H1 (cell line): Measurements from ENCODE around the gene UBASH3B. TPM values are rescaled to one million over a fixed set of nuclear protein-coding genes. Genes with fewer than 3 reads are reported as not detected.

Experiments used
- CTCF ChIA-PET: fragments of 300-600 bp; sonication (Branson Sonifier 250); formaldehyde crosslinking; loops from one replicate; lab custom pipeline; 2021; ENCODE audit not compliant: partially characterized antibody; lab: Charles Lee
- POLR2A ChIA-PET: fragments of 300-600 bp; sonication (Branson Sonifier 250); formaldehyde crosslinking; loops from one replicate; lab custom pipeline; 2021; ENCODE audit warnings: inconsistent platforms; ENCODE audit not compliant: partially characterized antibody; lab: Charles Lee
- DNase-seq, 2 experiments: peaks; one replicate each; pipeline versions ENCODE4 v3.0.0 to v3.0.0-alpha.2; 2010 to 2022; ENCODE audit warnings: low spot score in 2 of 2, low read depth in 1 of 2, mixed read lengths in 1 of 2
- FAIRE-seq: peaks from 2 replicates; lab custom pipeline; 2011; peaks lifted over from hg19 to GRCh38; lab: Jason Lieb, UNC
- H2AFZ ChIP-seq: 2 replicates; pipeline ENCODE4 v1.8.1; 2012; ENCODE audit warnings: low read length, inconsistent platforms
- H2AK5ac ChIP-seq: 2 replicates; pipeline ENCODE4 v1.6.1; 2013; ENCODE audit warnings: low read depth, low read length
- H2BK120ac ChIP-seq: replicated peaks from 2 replicates; pipeline ENCODE3; 2013; ENCODE audit warnings: low read depth, low read length, inconsistent platforms
- H2BK12ac ChIP-seq: 2 replicates; pipeline ENCODE4 v1.6.1; 2013; ENCODE audit warnings: low read depth, low read length
- H2BK15ac ChIP-seq: 2 replicates; pipeline ENCODE4 v1.6.1; 2013; ENCODE audit warnings: low read length
- H2BK20ac ChIP-seq: 2 replicates; pipeline ENCODE4 v1.6.1; 2013; ENCODE audit warnings: low read length
- H2BK5ac ChIP-seq: 2 replicates; pipeline ENCODE4 v1.6.1; 2013; ENCODE audit warnings: low read depth, low read length
- H3K14ac ChIP-seq: 2 replicates; pipeline ENCODE4 v1.6.1; 2013; ENCODE audit warnings: inconsistent platforms; ENCODE audit not compliant: insufficient read length
- H3K18ac ChIP-seq: 2 replicates; pipeline ENCODE4 v1.6.1; 2013; ENCODE audit warnings: low read length; ENCODE audit errors: extremely low read depth
- H3K23ac ChIP-seq: 2 replicates; pipeline ENCODE4 v1.6.1; 2013; ENCODE audit warnings: inconsistent platforms; ENCODE audit not compliant: insufficient read length
- H3K23me2 ChIP-seq: 2 replicates; pipeline ENCODE4 v1.6.1; 2013; ENCODE audit warnings: low read depth, low read length
- H3K27ac ChIP-seq: 2 replicates; pipeline ENCODE4 v1.6.1; 2011; ENCODE audit warnings: low read depth, low read length, inconsistent platforms
- H3K27me3 ChIP-seq, 4 experiments: replicated peaks in 1 of 4; 1 replicate in 1 of 4; 2 replicates in 3 of 4; pipeline versions ENCODE4 v1.6.1 to v1.8.1; 2011 to 2013; ENCODE audit warnings: low read length in 3 of 4, mild to moderate bottlenecking in 3 of 4, inconsistent platforms in 2 of 4, mixed read lengths in 2 of 4, moderate library complexity in 1 of 4; ENCODE audit not compliant: control insufficient read depth in 3 of 4, insufficient read depth in 3 of 4; ENCODE audit errors: extremely low read depth in 1 of 4
- H3K36me3 ChIP-seq, 4 experiments: 2 replicates each; pipeline versions ENCODE4 v1.6.1 to v1.8.1; 2011 to 2013; ENCODE audit warnings: mild to moderate bottlenecking in 4 of 4, low read length in 3 of 4, moderate library complexity in 2 of 4, control low read depth in 1 of 4, inconsistent platforms in 1 of 4; ENCODE audit not compliant: insufficient read depth in 4 of 4, control insufficient read depth in 2 of 4
- H3K4ac ChIP-seq: replicated peaks from 2 replicates; pipeline ENCODE3; 2013; ENCODE audit warnings: low read length, low read depth, mixed read lengths, inconsistent platforms; ENCODE audit not compliant: insufficient read length
- H3K4me1 ChIP-seq, 4 experiments: replicated peaks in 1 of 4; 1 replicate in 1 of 4; 2 replicates in 3 of 4; pipeline versions ENCODE4 v1.6.1 to v1.8.1; 2011 to 2013; ENCODE audit warnings: low read length in 3 of 4, inconsistent platforms in 2 of 4, mixed read lengths in 1 of 4; ENCODE audit not compliant: insufficient read depth in 4 of 4, control insufficient read depth in 3 of 4
- H3K4me2 ChIP-seq, 2 experiments: 2 replicates each; pipeline versions ENCODE4 v1.6.1 to v1.8.1; 2011 to 2013; ENCODE audit warnings: low read depth in 2 of 2, low read length in 2 of 2, control low read depth in 1 of 2, inconsistent platforms in 1 of 2, mild to moderate bottlenecking in 1 of 2; ENCODE audit not compliant: insufficient read depth in 1 of 2
- H3K4me3 ChIP-seq, 4 experiments: fragments of 200-600, 300-600 bp in 1 of 4; sonication (generic), shearing (Covaris generic), sonication (Bioruptor Twin) in 1 of 4; 2 replicates each; pipeline versions ENCODE4 v1.5.1 to v1.8.1; 2011 to 2016; ENCODE audit warnings: low read length in 4 of 4, low read depth in 3 of 4, control low read depth in 2 of 4, inconsistent platforms in 2 of 4, mild to moderate bottlenecking in 2 of 4, mixed read lengths in 1 of 4, moderate library complexity in 1 of 4; ENCODE audit not compliant: insufficient read depth in 2 of 4; ENCODE audit errors: extremely low read depth in 1 of 4
- H3K56ac ChIP-seq: replicated peaks from 2 replicates; pipeline ENCODE3; 2013; ENCODE audit warnings: low read depth, mild to moderate bottlenecking, mixed read lengths, low read length, inconsistent platforms; ENCODE audit not compliant: insufficient read length
- H3K79me1 ChIP-seq: 2 replicates; pipeline ENCODE4 v1.6.1; 2013; ENCODE audit warnings: low read depth, low read length, control low read depth
- H3K79me2 ChIP-seq, 2 experiments: 2 replicates each; pipeline versions ENCODE4 v1.6.1 to v1.8.1; 2012 to 2013; ENCODE audit warnings: low read length in 2 of 2, mild to moderate bottlenecking in 2 of 2, inconsistent platforms in 1 of 2; ENCODE audit not compliant: insufficient read depth in 2 of 2, control insufficient read depth in 1 of 2
- H3K9ac ChIP-seq, 4 experiments: replicated peaks in 1 of 4; 1 replicate in 1 of 4; 2 replicates in 3 of 4; pipeline versions ENCODE4 v1.6.1 to v1.8.1; 2011 to 2013; ENCODE audit warnings: low read depth in 3 of 4, low read length in 3 of 4, control low read depth in 2 of 4, mild to moderate bottlenecking in 2 of 4, moderate library complexity in 2 of 4, inconsistent platforms in 1 of 4; ENCODE audit errors: extremely low read depth in 1 of 4
- H3K9me3 ChIP-seq, 2 experiments: 2 replicates each; pipeline versions ENCODE4 v1.6.1 to v1.8.1; 2012 to 2013; ENCODE audit warnings: mild to moderate bottlenecking in 2 of 2, moderate library complexity in 2 of 2, control low read depth in 1 of 2, inconsistent platforms in 1 of 2, low read depth in 1 of 2, low read length in 1 of 2, mixed read lengths in 1 of 2; ENCODE audit not compliant: insufficient read depth in 2 of 2
- H4K20me1 ChIP-seq, 2 experiments: replicated peaks in 1 of 2; 2 replicates each; pipeline versions ENCODE3 to v1.8.1; 2011 to 2013; ENCODE audit warnings: inconsistent platforms in 2 of 2, low read length in 2 of 2, mild to moderate bottlenecking in 1 of 2; ENCODE audit not compliant: insufficient read depth in 2 of 2, control insufficient read depth in 1 of 2
- H4K5ac ChIP-seq: 2 replicates; pipeline ENCODE4 v1.6.1; 2013; ENCODE audit warnings: low read length, low read depth, mixed read lengths, inconsistent platforms; ENCODE audit not compliant: insufficient read length
- H4K8ac ChIP-seq: 2 replicates; pipeline ENCODE4 v1.8.0; 2013; ENCODE audit warnings: mild to moderate bottlenecking, moderate library complexity, low read length, inconsistent platforms; ENCODE audit not compliant: insufficient read depth; ENCODE audit errors: extremely low read depth
- H4K91ac ChIP-seq: replicated peaks from 2 replicates; pipeline ENCODE3; 2013; ENCODE audit warnings: low read length, mixed read lengths, inconsistent platforms; ENCODE audit not compliant: insufficient read length
- CHD2 ChIP-seq: IDR thresholded peaks from 2 replicates; pipeline ENCODE4 v1.6.1; 2012; ENCODE audit warnings: low read length, improper control_type of control experiment
- SAP30 ChIP-seq: fragments of 300-600 bp; sonication (generic); IDR thresholded peaks from 2 replicates; pipeline ENCODE4 v1.7.1; 2012; ENCODE audit warnings: low read length, moderate library complexity, mild to moderate bottlenecking, inconsistent platforms; ENCODE audit not compliant: insufficient read depth, insufficient replicate concordance
- WGBS, 2 experiments: shearing (Covaris generic) in 1 of 2; methylation state at CpG; one replicate each; pipeline versions ENCODE4 v1.1.6 to v1.1.7; 2013 to 2015; ENCODE audit warnings: low lambda C conversion rate in 2 of 2, mixed read lengths in 2 of 2, inconsistent platforms in 1 of 2, low coverage in 1 of 2, missing lambda C conversion rate in 1 of 2; ENCODE audit not compliant: insufficient replicate concordance in 2 of 2, insufficient coverage in 1 of 2, insufficient read length in 1 of 2; ENCODE audit errors: extremely low coverage in 1 of 2, missing lambda C conversion rate in 1 of 2; 5-methylcytosine and 5-hydroxymethylcytosine counted together
- polyA plus RNA-seq, 7 experiments: library from polyadenylated mRNA; depleted of rRNA in 3 of 7; stranded (reverse) in 5 of 7; unstranded in 2 of 7; fragments of >200 nt in 5 of 7; fragments of 200-250 nt in 2 of 7; gene quantifications; 1 replicate in 5 of 7; 2 replicates in 1 of 7; 4 replicates in 1 of 7; pipeline versions ENCODE4 v1.2.1 to v1.2.3, GENCODE V29; 2011 to 2013; ENCODE audit warnings: missing spikeins in 2 of 7, mixed read lengths in 2 of 7
- total RNA-seq: library from RNA; stranded (reverse); fragmentation: NEBNext Ultra II Directional; extraction: Animal tissue kit (Norgen Biotek cat#: 25700); gene quantifications from 2 replicates; pipeline ENCODE4 v1.2.1, GENCODE V29; 2021

The UBASH3B gene
- total and polyA plus RNA-seq, 2 of the 8 experiments (the other 6 are each of a cell fraction or from before 2014, with no cell fraction given) = 7.5 to 9.5 TPM

- FAIRE-seq (no peak), DNase-seq (no peak)
- Histone ChIP-seq H4K5ac (no peak overlapping the region), H4K8ac (no peak overlapping the region), H4K20me1 (no peaks in the 10 kb centered on the region), H3K27ac (no peak overlapping the region), H3K36me3 (no peaks in the 10 kb centered on the region), H2AFZ (no peak overlapping the region), H3K79me2 (no peaks in the 10 kb centered on the region), H3K14ac (no peak overlapping the region), H3K56ac (no peak overlapping the region), H3K9ac (no peak overlapping the region), H2BK12ac (no peak overlapping the region), H2BK20ac (no peak overlapping the region), H2BK5ac (no peak overlapping the region), H3K18ac (no peak overlapping the region), H2BK15ac (no peak overlapping the region), H3K4me3 (no peak overlapping the region), H2AK5ac (no peak overlapping the region), H3K79me1 (no peaks in the 10 kb centered on the region), H2BK120ac (no peak overlapping the region), H4K91ac (no peak overlapping the region), H3K4me2 (no peak overlapping the region), H3K9me3 (no peaks in the 10 kb centered on the region), H3K4ac (no peak overlapping the region), H3K27me3 (no peaks in the 10 kb centered on the region), H3K23me2 (no peaks in the 10 kb centered on the region), H3K4me1 (peaks cover 0 to 7% (median 3%) of the 10 kb centered on the region in 4 experiments; a peak in 4 of 7 replicates), H3K23ac (no peak overlapping the region)
- TF ChIP-seq SAP30 (no peak), CHD2 (no peak)
- CTCF ChIA-PET = interaction anchor here (0.6 to 1.4 kb wide), 4 partner anchors 11 to 310 kb away, joined by 3 to 5 read pairs (median 4); no protein-coding TSS in a partner anchor
- POLR2A ChIA-PET = interaction anchor here (1.5 kb wide), 1 partner anchor 14 kb away, joined by 5 read pairs; no protein-coding TSS in a partner anchor
- 93% methylated on average over 3 of the region's 3 CpGs; no CpG with 5 or more reads in 1 of the 2 experiments for WGBS, 2 experiments
Measured at GRCh38 chr11:122723576-122723975, 68.1 kb downstream of the UBASH3B start.
